ENCODE data around the gene CD33.
"Not testable (repeated sequence)": the region's sequence is repeated elsewhere in the genome, so short reads cannot be mapped to it uniquely, and the experiment has no call there.

The CD33 gene

GRCh38 chr19:51224898-51225393, at the start of gene CD33:
CD33 (plus strand) TSS chr19:51225080; CDS start chr19:51225119, 39 bp downstream.
- in situ Hi-C loops (cut with MboI; ENCODE audit: low sequenced_read_pairs): not testable (repeated sequence)

DNA sequence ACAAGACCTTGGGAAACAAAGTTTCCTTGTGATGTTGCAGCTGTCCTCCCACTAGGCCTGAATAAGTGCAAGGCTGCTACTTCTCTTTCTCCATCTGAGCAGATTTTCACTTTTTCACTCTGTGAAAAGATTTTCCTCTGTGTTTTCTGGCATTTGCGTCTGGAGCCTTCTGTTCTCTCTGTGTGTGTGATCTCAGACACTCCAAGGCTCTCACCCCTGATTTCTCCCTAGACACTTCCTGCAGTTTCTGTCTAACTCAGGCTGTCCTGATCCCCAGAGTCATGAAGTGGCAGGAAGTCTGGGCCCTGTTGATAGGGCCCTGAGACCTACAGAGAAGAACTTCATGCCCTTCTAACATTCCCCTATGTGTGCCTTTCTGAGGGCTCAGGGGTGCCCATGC, 45.6 kb upstream of the CD33 start:
- in situ Hi-C loops (cut with MboI; ENCODE audit: low sequenced_read_pairs): no loop called here

- in situ Hi-C loops (cut with MboI; ENCODE audit: low sequenced_read_pairs): no loop called here
Observed at GRCh38 chr19:51181377-51181912, 43.4 kb upstream of the CD33 start.

DNA sequence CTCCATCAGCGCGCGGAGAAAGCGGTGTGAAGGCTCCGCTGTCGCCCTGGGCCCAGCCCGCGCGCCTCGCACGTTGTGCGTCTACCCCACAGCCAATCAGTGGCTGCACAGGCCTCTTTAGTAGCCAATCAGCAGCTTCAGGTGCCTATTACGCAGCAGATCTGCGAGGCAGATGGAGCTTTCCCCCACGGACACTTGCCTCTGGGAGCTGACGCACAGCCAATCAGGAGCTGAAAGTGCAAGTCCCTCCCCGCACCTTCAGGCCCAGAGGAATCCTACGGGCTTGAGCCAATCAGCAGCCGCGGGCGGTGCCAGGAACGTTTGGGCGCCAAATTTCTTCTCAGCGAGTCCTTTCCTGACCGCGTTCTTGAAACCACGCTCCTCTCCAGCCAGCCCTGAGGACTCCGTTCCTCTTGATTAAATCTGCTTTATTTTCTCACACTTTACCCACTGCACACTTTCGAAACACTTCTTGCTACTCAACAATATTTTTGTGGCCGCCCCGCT, 42.9 kb upstream of the CD33 start:
- in situ Hi-C loops (cut with MboI; ENCODE audit: low sequenced_read_pairs): no loop called here

DNA sequence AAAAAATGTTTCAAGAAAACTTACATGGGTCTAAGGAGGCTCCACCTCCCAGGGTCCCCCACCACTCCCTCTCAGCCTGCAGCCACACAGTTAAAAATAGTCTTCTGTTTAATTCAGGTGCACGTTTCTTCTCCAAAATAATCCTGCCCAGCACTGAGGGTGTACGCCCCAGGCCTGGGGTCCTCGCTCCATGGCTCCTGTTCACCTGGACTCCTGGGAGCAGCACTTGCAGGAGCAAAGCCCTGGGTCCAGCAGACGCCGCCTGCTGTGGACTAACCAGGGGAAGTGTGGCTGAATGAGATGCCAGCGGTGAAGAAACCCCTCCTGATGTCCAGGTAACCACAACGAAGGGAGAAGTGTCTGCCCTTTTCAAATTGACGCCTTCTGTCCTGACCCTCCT, 41.3 kb upstream of the CD33 start:
- in situ Hi-C loops (cut with MboI; ENCODE audit: low sequenced_read_pairs): no loop called here

GRCh38 chr19:51185069-51185867, 39.6 kb upstream of the CD33 start:
- in situ Hi-C loops (cut with MboI; ENCODE audit: low sequenced_read_pairs): no loop called here

GRCh38 chr19:51185868-51186215, 39.0 kb upstream of the CD33 start:
- in situ Hi-C loops (cut with MboI; ENCODE audit: low sequenced_read_pairs): no loop called here

DNA sequence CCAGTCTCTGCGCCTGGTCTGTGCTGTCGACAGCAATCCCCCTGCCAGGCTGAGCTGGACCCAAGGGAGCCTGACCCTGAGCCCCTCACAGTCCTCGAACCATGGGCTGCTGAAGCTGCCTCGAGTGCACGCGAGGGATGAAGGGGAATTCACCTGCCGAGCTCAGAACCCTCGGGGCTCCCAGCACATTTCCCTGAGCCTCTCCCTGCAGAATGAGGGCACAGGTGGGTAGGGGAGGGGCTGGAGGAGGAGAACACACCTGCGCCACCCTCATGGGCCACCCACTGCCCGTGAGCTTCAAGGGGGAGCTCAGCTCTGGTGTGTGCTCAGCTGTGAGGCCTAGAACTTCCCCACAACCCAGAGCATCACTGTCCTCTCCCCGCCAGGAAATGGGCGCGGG, 38.6 kb upstream of the CD33 start:
- in situ Hi-C loops (cut with MboI; ENCODE audit: low sequenced_read_pairs): no loop called here

GRCh38 chr19:51187395-51188226, 37.3 kb upstream of the CD33 start:
- in situ Hi-C loops (cut with MboI; ENCODE audit: low sequenced_read_pairs): no loop called here

- in situ Hi-C loops (cut with MboI; ENCODE audit: low sequenced_read_pairs): no loop called here
Observed at GRCh38 chr19:51188227-51188559, 36.7 kb upstream of the CD33 start.

DNA sequence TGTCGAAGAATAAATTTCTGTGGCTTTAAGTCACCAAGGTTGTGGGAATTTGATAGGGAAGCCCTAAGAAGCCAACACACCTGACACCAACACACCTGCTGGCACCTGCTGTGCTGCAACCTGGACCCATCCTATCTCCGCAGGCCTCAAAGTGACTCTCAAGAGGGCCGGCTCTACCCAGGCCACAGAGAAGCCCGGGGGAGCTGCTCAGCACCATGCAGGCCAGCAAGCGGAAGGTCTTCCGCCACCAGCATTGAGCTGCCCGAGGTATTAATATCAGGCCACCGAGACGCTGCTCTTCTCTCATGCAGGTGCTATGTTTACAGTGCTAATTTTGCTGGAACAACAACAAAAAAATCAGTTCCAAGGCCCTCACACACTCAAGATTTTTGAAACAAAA, 32.2 kb upstream of the CD33 start:
- in situ Hi-C loops (cut with MboI; ENCODE audit: low sequenced_read_pairs): no loop called here

DNA sequence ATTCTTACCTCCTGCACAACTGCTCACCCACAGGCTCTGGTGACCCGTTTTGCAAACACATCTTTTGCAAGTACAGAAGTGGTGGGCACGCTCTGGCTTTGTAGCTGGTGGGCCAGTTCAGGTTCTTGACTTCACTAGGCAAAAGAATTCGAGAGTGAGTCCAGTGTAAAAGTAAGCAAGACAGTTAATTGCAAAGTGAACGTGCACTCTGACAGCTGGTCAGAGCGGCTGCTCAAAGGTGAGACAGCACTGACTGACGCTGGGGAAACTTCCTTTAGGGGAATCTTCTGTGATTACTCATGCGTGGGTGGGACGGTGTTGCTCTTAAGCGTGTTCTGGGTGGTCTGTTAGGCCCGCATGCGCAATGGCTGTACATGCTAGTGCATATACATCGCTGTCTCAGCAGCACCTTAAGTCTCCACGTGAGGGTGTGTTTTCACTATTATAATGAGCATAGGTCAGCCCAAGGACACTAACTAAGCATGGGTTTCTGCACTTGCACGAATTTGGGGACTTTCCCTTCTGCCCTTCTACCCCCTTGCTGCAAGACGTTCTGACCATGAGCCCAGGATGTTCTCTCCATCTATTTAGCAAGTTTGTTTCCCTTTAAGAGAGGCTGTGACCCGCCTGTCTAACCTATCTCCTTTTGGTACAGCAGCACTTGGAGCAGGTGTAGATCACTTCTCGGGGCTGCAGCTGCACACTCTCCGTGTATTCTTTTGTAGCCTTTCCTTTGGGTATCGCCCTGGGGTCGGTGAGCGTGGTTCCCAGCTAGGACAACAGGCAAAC, 30.2 kb upstream of the CD33 start:
- in situ Hi-C loops (cut with MboI; ENCODE audit: low sequenced_read_pairs): no loop called here

GRCh38 chr19:51195316-51195586, 29.6 kb upstream of the CD33 start:
- in situ Hi-C loops (cut with MboI; ENCODE audit: low sequenced_read_pairs): no loop called here

GRCh38 chr19:51195616-51196015, 29.3 kb upstream of the CD33 start:
- in situ Hi-C loops (cut with MboI; ENCODE audit: low sequenced_read_pairs): no loop called here

DNA sequence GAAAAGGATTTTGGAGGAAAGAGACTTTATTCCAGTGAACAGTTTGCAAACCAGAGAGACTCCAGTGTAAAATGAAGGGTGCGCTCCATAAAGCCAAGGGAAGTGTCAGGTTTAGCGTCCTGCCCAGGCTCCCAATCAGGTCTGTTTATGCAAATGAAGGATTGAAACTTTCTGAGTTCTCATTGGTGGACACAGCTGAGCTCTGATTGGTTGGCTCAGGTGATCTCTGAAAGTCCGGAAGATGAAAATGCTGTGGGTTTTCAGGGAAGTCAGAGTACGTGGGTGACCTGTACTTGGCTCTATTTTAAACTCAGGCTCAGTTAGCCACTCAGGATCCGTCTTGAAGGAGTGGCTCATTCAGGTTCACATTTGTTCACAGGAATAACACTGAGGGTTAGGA, 28.7 kb upstream of the CD33 start:
- in situ Hi-C loops (cut with MboI; ENCODE audit: low sequenced_read_pairs): no loop called here

DNA sequence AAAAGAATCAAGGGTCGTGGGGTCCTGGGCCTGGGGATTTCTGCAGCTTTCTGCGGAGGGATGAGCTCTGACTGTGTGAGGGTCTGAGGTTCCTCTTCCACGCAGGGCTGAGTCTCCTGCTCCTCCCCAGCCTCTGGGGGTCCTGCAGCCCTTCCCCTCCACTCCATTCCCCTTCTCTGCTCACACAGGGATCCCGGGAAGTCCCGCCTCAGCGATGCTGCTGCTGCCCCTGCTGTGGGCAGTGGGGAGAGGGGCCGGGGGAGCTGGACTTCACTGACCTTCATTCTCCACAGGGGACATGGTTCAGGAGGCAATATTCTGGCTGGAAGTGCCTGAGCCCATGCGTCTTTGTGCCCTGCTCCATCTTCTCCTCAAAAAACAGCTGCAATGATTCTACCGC, 26.2 kb upstream of the CD33 start:
- in situ Hi-C loops (cut with MboI; ENCODE audit: low sequenced_read_pairs): no loop called here

DNA sequence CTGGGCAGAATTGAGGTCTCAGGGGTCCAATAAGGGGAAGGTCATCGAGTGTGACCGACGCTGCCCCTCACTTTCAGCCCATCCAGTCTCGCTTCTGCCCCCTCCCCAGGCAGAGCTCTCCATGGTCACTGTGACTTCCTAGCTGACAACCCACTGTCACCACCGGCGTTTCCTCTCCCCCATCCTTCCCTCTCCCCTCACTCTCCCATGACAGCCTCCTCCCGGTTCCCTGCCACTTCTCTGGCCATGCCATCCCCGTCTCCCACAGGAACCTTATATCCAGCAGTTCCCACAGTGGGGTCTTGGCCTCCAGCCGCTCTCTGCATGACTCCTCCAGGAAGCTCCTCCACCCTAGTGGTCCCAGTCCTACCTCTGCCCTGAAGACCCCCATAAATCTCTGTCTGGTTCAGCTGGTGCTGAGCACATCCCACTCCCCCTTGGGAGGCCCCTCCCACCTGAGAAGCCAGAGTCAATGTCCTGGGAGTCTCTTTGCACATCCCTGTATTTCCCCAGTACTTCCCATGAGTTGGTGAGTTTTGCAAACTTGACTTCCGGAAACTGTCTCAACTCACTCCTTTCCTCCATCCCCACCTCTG, 24.7 kb upstream of the CD33 start:
- in situ Hi-C loops (cut with MboI; ENCODE audit: low sequenced_read_pairs): no loop called here

- in situ Hi-C loops (cut with MboI; ENCODE audit: low sequenced_read_pairs): no loop called here
Observed at GRCh38 chr19:51201712-51202111, 23.2 kb upstream of the CD33 start.

- in situ Hi-C loops (cut with MboI; ENCODE audit: low sequenced_read_pairs): no loop called here
Observed at GRCh38 chr19:51203916-51204315, 21.0 kb upstream of the CD33 start.

- in situ Hi-C loops (cut with MboI; ENCODE audit: low sequenced_read_pairs): no loop called here
Observed at GRCh38 chr19:51204321-51204720, 20.6 kb upstream of the CD33 start.

- in situ Hi-C loops (cut with MboI; ENCODE audit: low sequenced_read_pairs): no loop called here
Observed at GRCh38 chr19:51207747-51208146, 17.1 kb upstream of the CD33 start.

Data from HL-60/S4 treated with phorbol 12-myristate 13-acetate at 8.2 ng/mL for 4 days and 3 days (cell line).